Uterus (tissue), 4 donors: ENCODE results near the gene ACSF3. TPM values are rescaled to one million over a fixed set of nuclear protein-coding genes. Genes with fewer than 3 reads are reported as not detected.

Source experiments
- DNase-seq, 2 donors: peaks; one replicate each; pipeline ENCODE4 v3.0.0-alpha.2; 2019 to 2020
- H3K27ac ChIP-seq, 2 donors: fragments of 200-600 bp; sonication (generic); 1 replicate in 1 of 2; 2 replicates in 1 of 2; pipeline ENCODE4 v1.5.1; 2016 to 2018
- H3K27me3 ChIP-seq, 2 donors: fragments of 200-600 bp; sonication (generic); one replicate each; pipeline ENCODE4 v1.5.1; 2018 to 2019; ENCODE audit warnings: control low read depth in 1 of 2
- H3K36me3 ChIP-seq, 2 donors: fragments of 200-600 bp; sonication (generic); one replicate each; pipeline ENCODE4 v1.5.1; 2019; ENCODE audit warnings: control low read depth in 1 of 2
- H3K4me1 ChIP-seq, 2 donors: fragments of 200-600 bp; sonication (generic); one replicate each; pipeline ENCODE4 v1.5.1; 2018 to 2019; ENCODE audit warnings: control low read depth in 1 of 2
- H3K4me3 ChIP-seq, 2 donors: fragments of 200-600 bp; sonication (generic); 1 replicate in 1 of 2; 2 replicates in 1 of 2; pipeline ENCODE4 v1.5.1; 2018 to 2019; ENCODE audit warnings: mild to moderate bottlenecking in 1 of 2
- H3K9me3 ChIP-seq, 2 donors: fragments of 200-600 bp; sonication (generic); one replicate each; pipeline ENCODE4 v1.5.1; 2019; ENCODE audit warnings: control low read depth in 1 of 2
- CTCF ChIP-seq, 4 experiments: fragments of 200-600 bp in 2 of 4; fragments of 450-650 bp in 2 of 4; sonication (generic) in 2 of 4; IDR thresholded peaks; one replicate each; pipeline ENCODE4 v1.5.1; 2016 to 2019; ENCODE audit warnings: antibody characterized with exemption in 4 of 4, mild to moderate bottlenecking in 2 of 4, moderate library complexity in 1 of 4
- POLR2A ChIP-seq, 2 donors: fragments of 450-650 bp; IDR thresholded peaks; one replicate each; pipeline ENCODE4 v1.6.1; 2016; ENCODE audit warnings: antibody characterized with exemption in 2 of 2, mild to moderate bottlenecking in 1 of 2, moderate library complexity in 1 of 2
- intact Hi-C: fragments of 100-400 bp; cut with DNase I; formaldehyde crosslinking; loops from one replicate; pipeline ENCODE4 v1.15.1; 2023; ENCODE audit warnings: low total_unique reads
- total RNA-seq, 4 donors: library from RNA; depleted of rRNA in 3 of 4; stranded (reverse); fragments of >200 nt in 3 of 4; gene quantifications; one replicate each; pipeline versions ENCODE4 v1.1.0 to v1.2.4, GENCODE V29; 2014 to 2023
- donor health status: DM: yes; HTN: yes; CAD: no.

ACSF3 gene
- total RNA-seq, 4 donors from 2014 or later, result 7.4 to 39.0 (median 18.2) TPM

- intact Hi-C loops, result no loop called here
- TF ChIP-seq POLR2A (IDR thresholded peaks at IDR 0.05) (no peak), CTCF (IDR thresholded peaks at IDR 0.05) (no peak)
- Histone ChIP-seq H3K27me3 (no peaks in the 10 kb centered on the region), H3K27ac (no peak overlapping the region), H3K9me3 (no peaks in the 10 kb centered on the region), H3K36me3 (no peaks in the 10 kb centered on the region), H3K4me3 (no peak overlapping the region), H3K4me1 (no peaks in the 10 kb centered on the region)
- no peak for DNase-seq
Observed at GRCh38 chr16:89118361-89119165, 24.9 kb downstream of the ACSF3 start.

DNA sequence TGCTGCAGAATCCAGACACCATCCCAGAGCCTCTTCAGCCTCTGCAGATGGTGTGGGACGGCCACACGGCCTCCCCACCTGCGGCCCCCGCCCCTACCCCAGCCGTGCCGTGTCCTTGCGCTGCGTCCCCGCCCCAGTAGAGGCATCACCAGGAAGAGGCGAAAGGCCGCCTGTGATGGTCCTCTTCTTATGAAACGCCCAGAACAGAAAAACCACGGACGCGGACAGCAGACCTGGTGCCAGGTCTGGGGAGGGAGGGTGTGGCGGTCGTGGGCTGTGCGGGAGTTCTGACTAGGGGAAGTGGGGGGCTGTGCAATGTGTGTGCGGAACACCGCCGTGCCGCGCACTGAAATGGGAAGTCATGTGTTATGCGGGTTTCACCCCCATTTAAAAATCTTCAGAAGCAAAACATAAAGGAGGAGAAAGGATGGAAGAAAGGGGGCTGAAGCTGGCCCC lies 25.5 kb downstream of the ACSF3 start:
- intact Hi-C loops, result no loop called here
- H3K27me3 ChIP-seq, result no peaks in the 10 kb centered on the region

DNA sequence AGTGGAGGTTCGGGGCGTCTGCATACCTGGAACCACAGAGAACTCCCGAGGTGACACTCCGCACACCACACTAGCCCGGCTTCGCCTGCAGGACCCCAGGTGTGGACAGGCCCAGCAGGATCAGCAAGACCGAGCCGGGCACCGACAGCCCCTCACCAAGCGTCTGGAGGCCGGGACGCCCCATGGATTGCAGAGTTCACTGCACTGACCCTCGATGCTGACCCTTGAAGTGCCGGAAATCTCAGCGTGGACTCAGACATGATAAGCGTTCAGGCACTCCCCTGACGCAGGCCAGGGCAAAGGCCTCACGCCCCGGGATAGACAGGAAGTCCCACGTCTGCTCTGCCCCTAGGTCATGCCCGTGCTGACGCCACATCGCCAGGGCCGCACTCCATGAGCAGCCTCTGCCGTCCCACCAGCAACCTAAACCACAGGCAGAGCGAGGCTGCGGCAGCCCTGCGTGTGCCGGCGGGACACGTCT lies 26.0 kb downstream of the ACSF3 start:
- Histone ChIP-seq H3K27ac (no peak overlapping the region), H3K4me3 (no peak overlapping the region), H3K27me3 (no peaks in the 10 kb centered on the region), H3K36me3 (no peaks in the 10 kb centered on the region), H3K9me3 (no peaks in the 10 kb centered on the region), H3K4me1 (no peaks in the 10 kb centered on the region)
- TF ChIP-seq POLR2A (IDR thresholded peaks at IDR 0.05) (no peak), CTCF (IDR thresholded peaks at IDR 0.05) (no peak)
- DNase-seq, result no peak
- intact Hi-C loops, result no loop called here

More for the DNA sequence above, 25.5 kb downstream of the ACSF3 start:
- Histone ChIP-seq H3K4me3 (no peak overlapping the region), H3K9me3 (no peaks in the 10 kb centered on the region), H3K36me3 (no peaks in the 10 kb centered on the region), H3K4me1 (no peaks in the 10 kb centered on the region), H3K27ac (no peak overlapping the region)
- TF ChIP-seq POLR2A (IDR thresholded peaks at IDR 0.05), result no peak
- no peak for TF ChIP-seq CTCF (IDR thresholded peaks at IDR 0.05)
- DNase-seq, result no peak

- H3K4me1 ChIP-seq, result no peaks in the 10 kb centered on the region
- H3K27me3 ChIP-seq, result no peaks in the 10 kb centered on the region
- no peak for DNase-seq
- no peak overlapping the region for H3K27ac ChIP-seq
- H3K36me3 ChIP-seq, result no peaks in the 10 kb centered on the region
- TF ChIP-seq CTCF (IDR thresholded peaks at IDR 0.05), result no peak
- no peak for TF ChIP-seq POLR2A (IDR thresholded peaks at IDR 0.05)
- H3K9me3 ChIP-seq, result no peaks in the 10 kb centered on the region
- intact Hi-C loops, result no loop called here
- no peak overlapping the region for H3K4me3 ChIP-seq
Observed at GRCh38 chr16:89120281-89120680, 26.6 kb downstream of the ACSF3 start.

- no peak for TF ChIP-seq POLR2A (IDR thresholded peaks at IDR 0.05)
- TF ChIP-seq CTCF (IDR thresholded peaks at IDR 0.05), result no peak
- Histone ChIP-seq H3K4me1 (no peaks in the 10 kb centered on the region), H3K27ac (no peak overlapping the region), H3K27me3 (no peaks in the 10 kb centered on the region), H3K4me3 (no peak overlapping the region), H3K9me3 (no peaks in the 10 kb centered on the region), H3K36me3 (no peaks in the 10 kb centered on the region)
- no peak for DNase-seq
- intact Hi-C loops, result no loop called here
Observed at GRCh38 chr16:89120921-89121351, 27.3 kb downstream of the ACSF3 start.
